ENCODE measurements around the gene ROBO2.

The ROBO2 gene

DNA sequence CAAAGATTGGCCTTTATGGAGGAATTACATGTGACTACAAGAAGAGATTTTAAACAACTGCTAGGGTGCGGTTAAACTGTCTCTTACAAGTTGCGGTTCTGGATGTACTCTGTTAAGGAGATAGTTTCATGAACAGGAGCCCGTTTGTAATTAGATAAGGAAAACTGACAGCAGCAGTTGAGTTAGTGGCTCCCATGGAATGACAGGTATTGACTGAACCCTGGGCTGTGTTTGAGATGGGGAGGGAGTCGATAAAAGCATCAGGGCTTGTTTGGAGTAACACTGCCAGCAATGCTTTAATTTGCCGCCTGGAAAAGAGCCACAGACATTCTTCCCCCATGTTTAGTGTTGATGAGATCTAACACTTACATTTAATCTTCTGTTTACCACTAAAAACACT is 139.9 kb downstream of the ROBO2 start:
- TF ChIP-seq, protein P1, sequence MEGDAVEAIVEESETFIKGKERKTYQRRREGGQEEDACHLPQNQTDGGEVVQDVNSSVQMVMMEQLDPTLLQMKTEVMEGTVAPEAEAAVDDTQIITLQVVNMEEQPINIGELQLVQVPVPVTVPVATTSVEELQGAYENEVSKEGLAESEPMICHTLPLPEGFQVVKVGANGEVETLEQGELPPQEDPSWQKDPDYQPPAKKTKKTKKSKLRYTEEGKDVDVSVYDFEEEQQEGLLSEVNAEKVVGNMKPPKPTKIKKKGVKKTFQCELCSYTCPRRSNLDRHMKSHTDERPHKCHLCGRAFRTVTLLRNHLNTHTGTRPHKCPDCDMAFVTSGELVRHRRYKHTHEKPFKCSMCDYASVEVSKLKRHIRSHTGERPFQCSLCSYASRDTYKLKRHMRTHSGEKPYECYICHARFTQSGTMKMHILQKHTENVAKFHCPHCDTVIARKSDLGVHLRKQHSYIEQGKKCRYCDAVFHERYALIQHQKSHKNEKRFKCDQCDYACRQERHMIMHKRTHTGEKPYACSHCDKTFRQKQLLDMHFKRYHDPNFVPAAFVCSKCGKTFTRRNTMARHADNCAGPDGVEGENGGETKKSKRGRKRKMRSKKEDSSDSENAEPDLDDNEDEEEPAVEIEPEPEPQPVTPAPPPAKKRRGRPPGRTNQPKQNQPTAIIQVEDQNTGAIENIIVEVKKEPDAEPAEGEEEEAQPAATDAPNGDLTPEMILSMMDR (IDR thresholded peaks at IDR 0.05), result no peak

- TF ChIP-seq, protein P1 (IDR thresholded peaks at IDR 0.05), result no peak
These were observed 142.4 kb downstream of the ROBO2 start for GRCh38 chr3:77182341-77182740.

DNA sequence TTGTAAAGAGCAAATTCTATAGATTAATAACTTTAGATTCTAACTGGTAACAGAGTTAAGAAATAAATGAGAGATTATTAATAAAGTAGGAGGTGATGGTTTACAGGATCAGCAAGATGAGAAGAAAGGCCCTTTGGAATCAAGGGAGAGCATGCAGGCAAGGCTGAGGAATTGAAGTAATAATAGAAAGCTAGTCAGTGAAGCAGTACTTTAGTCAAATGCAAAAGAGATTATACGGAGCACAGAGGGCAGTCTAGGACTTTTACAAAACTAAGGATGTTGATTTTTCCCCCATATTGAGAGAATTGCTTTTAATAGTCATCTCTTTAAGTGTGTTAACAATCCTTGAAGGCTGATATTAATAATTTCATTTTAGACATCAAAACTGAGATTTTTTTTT is 146.4 kb downstream of the ROBO2 start:
- TF ChIP-seq, protein P1 (IDR thresholded peaks at IDR 0.05), result no peak

- TF ChIP-seq, protein P1 (IDR thresholded peaks at IDR 0.05), result no peak
These were observed 146.8 kb downstream of the ROBO2 start for GRCh38 chr3:77186728-77187127.

GRCh38 chr3:77188210-77188609 is 148.3 kb downstream of the ROBO2 start:
- TF ChIP-seq, protein P1 (IDR thresholded peaks at IDR 0.05), result no peak

DNA sequence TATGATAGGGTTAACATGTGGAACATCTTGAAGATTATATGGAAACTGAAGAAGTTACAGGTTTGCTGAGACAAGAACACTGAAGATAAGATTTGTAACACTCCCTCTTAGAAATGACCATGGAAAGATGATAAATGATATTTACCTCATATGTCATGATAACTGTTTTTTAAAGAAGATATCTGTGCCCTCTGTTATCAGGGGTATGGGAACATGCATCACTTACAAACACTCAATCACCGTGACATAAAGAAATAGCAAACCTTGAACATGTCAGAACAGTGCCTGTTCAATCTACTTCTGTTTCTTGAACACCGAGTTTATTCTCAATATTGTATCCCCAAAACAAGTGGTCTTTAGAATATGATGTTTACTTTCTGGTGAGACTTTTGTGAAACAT is 149.4 kb downstream of the ROBO2 start:
- TF ChIP-seq, protein P1 (IDR thresholded peaks at IDR 0.05), result no peak

- TF ChIP-seq, protein P1 (IDR thresholded peaks at IDR 0.05), result no peak
These were observed 149.8 kb downstream of the ROBO2 start for GRCh38 chr3:77189684-77190083.

DNA sequence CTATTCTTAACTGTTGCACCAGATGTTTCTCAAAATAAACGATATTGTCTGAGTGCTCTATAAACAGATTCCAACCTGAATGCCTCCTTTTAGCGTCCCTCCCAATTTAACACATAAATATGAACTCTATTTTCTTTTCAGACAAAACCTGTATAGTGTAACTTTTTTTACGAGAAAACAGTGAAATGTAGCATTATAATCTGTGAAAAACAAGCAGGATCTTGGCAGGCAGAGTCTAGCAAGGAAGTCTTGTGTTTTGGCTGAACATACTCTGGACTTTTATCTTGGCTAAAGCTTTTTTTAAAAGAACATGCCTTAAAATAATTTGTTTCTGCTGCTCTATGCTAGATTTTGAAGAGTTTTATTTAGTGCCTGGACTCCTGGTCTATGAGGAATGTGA is 150.5 kb downstream of the ROBO2 start:
- TF ChIP-seq, protein P1 (IDR thresholded peaks at IDR 0.05), result no peak
